NAMALWA (cell line): ENCODE results near the gene SLC26A9.

Experiments
- DNase-seq: peaks from one replicate; pipeline ENCODE4 v3.0.0-alpha.2; 2015; ENCODE audit warnings: low spot score

The SLC26A9 gene

DNA sequence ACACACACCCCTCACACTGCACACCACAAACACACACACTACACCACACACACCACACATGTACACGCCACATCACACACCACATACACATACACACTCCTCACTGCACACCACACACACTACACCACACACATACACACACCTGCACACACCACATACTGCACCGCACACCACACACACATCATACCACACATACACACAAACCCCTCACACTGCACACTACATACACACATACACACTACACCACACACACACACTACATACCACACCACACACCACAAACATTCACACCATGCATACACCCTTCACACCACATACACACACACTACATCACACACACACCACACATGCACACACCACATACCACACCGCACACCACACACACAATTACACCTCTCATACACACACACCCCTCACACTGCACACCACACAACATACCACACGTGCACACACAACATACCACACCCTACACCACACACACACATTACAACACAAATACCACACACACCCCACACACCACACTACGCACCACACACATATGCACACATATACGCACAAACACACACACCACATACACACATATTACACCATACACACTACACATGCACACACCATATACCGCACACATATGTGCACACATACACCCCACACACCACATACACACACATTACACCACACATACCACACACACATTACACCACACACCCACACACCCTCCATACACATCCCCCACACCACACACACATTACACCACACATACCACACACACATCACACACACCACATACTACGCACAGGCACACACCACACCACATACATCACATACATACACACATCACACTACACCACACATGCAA lies 30.3 kb upstream of the SLC26A9 start:
- DNase-seq, result no peak

DNA sequence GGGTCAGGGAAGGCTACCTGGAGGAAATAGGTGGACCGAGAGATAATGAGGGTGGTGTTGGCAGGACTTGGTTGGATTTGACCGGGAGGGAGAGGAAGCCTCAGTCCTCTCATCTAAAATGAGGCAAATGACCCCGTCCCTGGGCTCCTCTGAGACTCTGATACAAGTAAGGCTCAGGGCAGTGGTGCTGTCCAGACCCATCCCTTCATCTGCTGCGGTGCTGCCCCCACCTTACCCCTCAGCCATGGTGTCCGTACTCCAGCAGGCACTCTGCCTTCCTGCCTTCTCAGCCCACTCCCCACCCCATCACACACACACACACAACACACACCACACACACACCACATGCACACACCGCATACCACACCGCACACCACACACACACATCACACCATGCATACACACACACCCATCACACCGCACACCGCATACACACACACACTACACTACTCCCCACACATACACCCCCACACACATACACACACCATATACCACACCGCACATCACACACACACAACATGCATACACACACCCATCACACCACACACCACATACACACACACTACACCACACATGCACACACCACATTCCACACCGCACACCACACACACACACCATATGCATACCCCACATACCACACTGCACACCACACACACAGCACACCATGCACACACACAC lies 29.4 kb upstream of the SLC26A9 start:
- no peak for DNase-seq

DNA sequence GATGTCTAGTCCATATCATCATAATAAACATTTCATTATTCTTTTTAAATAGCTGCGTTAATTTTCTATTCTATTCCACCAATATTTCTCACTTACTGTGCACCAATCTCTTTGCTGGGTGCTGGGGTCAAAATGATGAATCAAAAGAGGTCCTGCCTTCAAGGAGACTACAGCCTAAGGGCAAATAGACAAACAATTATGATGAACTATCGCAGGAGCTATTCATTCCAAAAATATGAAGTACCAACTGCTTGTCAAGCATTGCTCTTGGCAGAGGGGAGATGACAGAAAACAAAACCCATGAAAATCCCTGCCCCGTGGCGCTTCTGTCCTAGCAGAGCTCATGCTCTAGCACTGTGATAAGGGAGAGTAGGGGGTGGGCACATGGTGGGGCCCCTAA lies 28.8 kb upstream of the SLC26A9 start:
- DNase-seq, result no peak

DNA sequence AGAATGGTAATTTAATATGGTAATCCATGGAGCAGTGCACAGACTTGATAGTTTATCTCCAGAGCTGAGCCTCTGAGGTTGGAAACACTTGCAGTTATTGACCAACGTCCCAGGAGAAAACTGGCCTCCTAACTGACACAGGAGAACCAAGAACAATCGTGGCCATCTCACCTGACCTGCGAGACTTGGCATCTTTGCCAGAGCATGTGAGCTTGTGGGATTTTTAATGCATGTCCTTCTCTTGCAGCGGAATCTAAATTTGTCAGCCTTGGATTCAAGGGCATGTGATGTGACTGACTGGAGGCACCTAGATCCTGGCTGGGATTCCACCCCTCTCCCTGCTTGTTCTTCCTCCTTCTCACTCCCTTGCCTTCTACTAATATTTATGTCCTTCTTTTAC lies 27.8 kb upstream of the SLC26A9 start:
- DNase-seq, result no peak

DNA sequence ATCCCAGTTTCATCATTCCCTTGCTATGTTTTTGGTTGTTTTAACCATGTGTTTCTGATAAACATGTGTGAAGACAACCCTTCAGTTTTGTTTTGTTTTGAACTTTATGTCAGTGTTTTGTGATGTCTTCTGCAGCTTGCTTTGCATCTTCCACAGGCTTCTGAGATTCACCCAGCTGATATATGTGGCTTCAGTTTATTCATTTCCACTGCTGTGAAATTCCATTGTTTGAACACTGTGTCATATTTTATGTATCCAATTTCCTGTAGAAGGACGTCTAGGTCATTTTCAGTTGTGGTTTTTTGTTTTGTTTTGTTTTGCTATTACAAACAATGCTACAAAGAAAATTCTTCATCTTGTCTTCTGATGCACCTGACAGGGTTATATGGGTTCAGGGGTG lies 27.2 kb upstream of the SLC26A9 start:
- DNase-seq, result no peak

DNA sequence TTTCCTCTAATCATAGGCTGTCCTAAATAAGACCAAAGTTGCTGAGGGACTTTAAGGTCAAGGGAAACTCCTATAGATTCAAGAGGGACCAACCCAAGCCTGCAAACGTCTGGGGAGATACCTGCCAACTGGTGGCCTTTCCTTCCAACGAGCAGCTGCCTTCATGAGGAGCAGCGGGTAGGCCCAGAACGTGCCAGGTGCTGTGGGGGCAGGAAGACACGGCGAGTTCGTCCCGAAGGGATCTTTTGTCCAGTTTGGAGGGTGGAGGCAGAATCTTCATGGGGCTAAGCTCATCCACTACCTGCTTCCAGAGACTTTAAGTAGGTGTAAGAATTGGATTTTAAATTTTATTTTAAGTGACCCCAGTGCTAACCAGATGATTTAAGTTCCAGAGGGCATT lies 26.0 kb upstream of the SLC26A9 start:
- no peak for DNase-seq

DNA sequence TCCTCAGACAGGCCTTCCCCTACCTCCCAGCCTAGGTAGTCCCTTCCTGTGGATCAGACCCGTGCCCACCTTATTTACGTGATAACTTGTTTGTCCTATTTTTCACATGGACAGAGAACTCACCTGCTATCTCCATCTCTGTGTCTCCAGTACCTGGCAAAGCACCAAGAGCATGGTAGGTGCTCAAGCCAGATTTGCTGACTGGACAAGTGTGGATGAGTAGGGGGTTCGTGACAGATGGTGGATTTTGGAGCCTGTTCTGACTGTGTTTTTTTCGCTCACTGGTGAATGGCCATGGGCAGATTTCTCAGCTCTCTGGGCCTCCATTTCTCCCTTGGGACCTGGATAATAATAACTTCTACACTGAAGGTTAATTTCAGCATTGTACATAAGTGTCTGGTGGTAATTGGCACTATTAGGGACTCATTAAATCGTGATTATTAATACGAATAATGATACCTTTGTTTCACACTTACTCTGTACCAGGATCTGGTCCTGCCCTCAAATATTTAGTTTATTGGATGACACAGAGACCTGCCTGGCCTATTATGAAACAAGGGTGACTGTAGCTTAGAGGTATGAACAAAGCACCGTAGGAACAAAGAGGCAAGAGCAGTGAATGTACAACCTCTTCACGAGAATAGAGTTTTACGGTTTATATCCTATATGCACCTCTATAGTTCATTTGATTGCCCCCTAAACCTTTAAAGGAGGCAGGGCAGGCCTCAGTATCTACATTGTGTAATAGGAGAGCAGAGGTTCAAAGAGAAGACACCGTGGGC lies 24.5 kb upstream of the SLC26A9 start:
- no peak for DNase-seq

DNA sequence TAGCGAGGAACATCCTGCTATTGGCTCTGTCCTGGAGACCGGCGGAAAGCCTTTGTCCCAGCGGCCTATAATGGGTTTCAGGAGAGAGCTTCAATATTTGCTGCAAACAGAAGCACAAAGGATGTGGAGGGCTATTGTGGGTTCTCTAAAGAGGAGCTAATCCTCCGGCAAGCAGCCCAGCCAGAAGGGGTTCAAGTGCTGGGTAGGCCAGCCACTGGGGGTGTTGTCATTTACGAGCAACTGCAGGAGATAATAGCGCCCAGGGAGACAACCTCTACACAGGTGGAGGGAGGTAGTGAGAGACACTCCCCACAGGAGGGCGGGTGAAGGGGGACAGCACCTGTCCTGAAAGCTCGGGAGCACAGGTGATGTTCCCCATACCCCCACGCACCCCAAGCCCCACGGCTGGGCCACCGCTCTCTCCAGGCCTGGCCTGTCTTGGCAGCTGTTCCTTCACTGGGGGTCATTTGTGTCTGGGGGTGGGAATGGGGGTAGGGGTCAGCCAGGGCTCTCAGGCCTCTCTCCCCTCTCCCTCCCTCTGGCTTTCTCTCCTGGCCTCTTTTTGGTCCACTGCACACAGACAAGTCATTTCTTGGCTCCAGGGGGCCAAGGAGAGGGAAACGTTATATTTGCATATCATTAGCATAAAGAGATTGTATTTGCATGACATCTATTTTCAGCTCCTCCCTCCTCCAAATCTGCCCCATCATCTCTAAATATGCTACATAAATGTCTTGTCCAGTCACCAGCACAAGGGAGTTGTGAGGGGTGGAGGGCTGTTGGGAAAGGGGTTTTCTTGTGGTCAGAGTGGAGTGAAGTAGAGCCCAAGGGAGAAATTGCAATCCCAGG lies 22.0 kb upstream of the SLC26A9 start:
- peak; percentile 55 for DNase-seq

DNA sequence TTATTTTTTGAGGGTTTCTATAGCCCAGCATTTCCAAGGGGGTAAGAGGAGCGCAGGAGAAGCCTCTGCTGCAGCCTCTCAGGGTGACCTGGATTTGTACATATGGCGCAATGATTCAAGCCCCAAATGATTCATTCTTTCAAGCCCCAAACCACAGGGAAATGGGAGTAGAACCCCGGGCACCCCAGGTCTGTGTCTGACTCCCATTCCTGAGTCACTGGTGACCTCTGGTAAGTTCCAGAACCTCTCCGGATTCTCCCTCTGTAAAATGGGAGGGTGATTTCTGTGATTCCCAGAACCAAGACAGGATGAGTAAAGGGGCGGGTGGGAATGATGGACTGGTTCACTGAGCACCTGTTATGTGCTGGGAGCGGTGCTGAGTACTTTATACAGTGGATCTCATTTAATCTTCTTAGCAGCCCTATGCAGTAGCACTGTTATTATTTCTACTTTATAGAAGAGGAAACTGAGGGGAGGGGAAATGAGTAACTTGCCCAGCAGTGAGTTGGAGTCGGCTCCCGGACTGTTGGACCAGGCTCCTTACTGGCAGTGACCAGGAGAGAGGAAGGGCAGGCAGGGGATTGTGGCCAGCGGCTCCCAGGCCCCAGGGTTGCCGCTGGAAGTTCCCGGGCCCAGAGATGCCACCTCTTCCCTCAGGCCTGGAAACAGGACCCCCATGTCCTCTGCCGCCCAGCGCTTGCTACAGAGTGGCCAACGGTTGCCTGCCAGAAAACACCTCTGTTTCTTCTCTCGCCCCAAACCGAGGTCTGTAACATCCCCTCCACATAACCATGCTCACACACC lies 20.3 kb upstream of the SLC26A9 start:
- no peak for DNase-seq

DNA sequence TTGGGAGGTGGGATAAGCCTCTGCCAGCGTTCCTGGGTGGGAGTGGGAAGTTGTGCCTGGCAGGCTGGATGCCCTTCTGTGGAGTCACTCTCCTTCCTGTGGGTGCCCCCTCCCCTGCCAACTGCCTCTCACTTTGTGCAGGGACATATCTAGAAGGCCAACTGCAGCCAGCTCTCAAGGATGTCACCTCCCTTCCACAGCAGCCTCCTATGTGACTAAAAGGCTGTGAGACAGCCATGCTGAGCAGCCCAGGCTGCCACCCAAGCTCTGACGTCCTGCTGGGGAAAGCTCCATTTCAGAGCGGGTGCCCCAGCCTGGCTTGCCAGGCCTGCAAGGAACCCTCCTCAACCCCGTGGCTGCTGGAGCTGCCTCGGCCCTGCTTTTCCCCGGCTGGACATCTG lies 19.6 kb upstream of the SLC26A9 start:
- DNase-seq, result no peak

DNA sequence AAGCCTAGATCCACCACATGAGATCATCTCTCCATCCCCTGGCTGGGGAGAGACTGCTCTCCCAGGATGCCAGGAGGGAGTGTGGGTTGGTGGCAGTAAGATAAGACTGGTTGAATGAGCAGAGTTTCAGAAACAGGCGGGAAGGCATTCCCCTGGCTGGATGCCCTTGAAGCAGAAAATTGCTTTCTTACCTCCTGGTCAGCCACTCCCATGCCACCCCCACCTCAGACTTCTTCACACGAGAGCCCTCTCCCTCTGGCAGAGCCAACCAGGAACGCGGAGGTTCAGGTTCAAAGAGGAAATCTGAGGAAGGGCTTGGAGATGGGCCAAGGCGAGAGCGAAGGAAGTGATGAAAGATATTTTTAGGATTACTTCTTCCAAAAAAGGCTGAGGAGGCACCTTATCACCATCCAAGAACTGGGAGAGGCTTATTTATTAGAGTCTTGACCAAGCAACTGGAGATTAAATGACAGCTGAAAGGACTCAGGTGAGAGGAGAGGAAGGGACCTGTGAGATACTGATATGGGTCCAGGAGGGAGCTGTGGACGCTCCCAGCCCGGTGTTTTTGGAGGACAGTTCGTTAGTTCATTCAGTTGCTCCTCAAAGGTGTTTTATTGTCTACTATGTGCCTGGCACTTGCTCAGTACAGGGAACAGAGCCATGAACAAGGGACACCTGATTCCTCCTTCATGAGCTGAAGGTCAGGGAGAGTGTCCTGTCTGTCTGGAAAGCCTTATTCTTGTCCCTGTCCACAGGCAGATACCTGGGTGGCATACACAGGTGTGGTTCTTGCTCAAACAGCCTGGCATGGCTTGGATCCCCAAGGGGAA lies 18.9 kb upstream of the SLC26A9 start:
- DNase-seq, result no peak

DNA sequence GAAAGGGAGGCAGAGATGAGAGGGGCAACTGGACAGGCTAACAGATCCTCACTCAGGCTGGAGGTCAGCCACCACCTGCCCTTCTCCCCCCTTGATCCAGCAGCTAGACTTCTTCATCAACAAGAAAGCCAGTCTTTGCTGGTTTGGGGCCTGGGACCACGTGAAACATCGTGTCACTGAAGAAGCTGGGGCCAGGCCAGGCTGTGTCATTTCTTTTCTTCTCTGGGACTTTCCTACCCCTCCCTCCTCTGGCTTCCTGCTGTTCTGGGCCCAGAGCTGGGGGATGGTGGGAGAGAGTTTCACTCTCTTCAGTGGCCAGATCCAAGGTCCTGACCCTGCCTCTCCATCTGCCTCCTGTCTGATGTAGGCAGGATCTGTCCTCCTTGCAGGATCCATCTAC lies 18.1 kb upstream of the SLC26A9 start:
- DNase-seq, result no peak

DNA sequence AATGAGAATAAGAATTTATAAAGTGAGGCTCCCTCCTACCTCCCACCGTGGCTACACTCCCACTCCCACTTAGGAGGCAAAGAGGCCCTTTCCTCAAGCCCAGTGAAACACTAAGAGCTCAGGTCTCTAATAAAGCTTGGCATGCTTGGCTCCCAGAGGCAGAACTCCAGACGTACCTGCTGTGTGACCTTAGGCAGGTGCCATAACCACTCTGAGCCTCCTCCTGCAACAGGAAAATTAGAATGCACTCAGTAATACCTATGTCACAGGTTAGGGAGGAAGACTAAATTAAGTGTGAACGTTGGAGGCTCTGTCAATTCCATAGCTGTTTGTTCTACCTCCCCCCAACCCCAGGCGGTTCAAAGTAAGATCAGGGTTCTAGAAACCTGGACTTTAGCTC lies 16.5 kb upstream of the SLC26A9 start:
- no peak for DNase-seq

DNA sequence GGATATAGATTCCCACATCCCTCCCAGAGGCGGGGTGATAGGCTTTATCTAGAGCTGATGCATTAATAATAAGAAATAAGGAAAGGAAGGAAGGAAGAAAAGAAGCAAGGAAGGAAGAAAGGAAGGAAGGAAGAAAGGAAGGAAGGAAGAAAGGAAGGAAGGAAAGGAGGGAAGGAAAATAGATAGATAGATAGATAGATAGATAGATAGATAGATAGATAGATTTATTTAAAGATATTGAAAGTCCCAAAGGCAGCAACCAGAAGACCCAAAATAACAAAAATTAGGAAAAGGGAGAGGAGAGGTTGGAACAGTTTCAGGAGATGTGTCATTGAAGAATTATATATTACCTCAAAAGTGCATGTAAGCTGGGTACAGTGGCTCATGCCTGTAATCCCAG lies 12.2 kb upstream of the SLC26A9 start:
- no peak for DNase-seq

DNA sequence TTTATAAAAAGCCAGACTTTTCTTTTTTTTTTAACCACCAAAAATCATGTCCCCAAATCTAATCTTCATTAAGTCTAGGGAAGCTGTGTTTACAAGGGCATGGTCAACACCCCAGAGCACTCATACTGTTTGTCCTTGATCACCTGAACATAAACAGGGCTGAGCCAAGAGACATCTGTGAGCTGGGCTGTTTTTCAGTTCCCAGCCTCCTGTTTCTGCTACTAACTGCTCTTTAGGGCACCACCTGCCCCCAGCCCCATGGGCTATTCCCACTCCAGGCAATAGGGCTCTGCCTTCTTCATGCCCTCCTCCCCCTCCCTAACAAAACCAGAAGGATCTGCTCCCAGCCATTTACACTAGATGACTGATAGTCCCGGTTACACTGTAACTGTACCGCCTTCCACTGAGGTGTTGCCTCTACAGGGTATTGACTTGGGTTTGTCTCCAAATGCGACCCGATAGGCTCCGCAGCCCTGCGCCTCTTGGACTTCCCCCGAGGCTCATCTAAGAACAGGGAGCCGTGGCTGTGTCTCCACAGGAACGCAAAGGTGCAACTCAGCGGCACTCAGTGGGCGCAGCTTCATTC lies 11.7 kb upstream of the SLC26A9 start:
- DNase-seq, result no peak

DNA sequence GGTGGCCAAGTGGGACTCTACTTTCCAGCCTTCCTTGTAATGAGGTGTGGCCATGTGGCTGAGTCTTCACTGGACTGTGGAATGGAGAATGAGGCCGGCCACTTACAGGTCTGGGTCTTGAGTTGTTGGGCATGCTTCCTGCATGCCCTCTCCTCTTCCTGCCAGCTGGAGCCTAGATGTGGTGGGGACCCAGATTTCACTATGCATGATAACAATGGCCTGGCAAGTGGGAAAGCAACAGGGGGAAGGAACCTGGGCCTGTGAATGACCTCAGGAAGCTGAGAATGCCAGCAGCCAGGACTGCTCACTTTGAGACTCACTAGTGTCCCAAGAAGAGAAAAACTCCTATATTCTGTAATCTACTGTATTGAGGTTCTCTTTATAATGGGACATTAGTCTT lies 8.5 kb upstream of the SLC26A9 start:
- no peak for DNase-seq

DNA sequence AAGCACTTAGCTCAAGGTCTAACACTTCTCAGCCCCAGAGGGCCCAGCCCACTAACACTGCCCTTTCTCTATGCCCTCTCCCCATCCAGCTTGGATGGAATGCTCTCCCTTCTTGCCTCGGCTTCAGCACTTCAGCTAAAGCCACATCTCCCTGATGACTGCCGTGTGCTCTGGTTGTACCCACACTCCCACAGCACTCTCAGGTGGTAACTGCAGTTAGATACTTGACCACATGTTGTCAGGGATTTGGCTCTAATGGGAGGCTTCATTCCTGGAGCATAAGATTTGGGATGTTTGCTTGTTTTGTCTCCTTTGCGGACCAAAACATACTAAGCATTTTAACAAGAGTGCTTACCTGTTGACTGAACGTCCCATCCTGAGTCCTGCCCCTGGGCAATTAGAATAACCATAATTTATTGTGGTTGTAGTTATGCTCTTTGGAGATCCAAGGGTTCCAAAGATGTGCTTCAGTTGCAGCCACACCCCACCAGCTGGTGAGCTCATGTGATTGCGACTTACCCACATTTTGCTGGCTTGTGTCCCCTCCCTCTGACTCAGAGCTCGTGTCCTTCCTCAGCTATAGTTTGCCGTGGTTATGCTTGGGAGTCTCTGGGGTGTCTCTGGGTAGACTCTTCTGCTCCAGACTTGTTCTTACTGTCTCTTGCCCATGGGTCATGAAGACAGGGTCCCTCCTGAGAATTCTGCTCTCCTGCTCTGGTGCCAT lies 7.7 kb upstream of the SLC26A9 start:
- DNase-seq, result no peak

DNA sequence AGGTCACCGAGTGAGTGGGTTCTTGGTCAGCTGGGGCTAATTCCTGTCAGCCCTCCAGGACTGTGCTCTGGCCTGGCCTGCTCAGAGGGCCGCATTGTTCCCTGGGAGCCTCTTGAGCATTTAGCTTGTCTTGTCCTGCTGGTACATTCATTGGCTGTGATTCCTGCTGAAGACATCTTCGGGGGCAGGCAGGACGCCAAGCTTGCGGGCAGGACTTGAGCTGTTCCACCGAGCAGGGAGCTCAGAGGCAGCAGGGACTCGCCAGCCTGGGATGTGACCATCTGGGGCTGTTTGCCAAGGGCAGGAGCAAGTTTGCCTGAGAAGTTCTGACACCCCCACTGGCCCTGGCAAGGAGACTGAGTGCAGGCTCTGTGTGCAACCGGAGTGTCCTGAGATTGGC lies 7.0 kb upstream of the SLC26A9 start:
- DNase-seq, result no peak

DNA sequence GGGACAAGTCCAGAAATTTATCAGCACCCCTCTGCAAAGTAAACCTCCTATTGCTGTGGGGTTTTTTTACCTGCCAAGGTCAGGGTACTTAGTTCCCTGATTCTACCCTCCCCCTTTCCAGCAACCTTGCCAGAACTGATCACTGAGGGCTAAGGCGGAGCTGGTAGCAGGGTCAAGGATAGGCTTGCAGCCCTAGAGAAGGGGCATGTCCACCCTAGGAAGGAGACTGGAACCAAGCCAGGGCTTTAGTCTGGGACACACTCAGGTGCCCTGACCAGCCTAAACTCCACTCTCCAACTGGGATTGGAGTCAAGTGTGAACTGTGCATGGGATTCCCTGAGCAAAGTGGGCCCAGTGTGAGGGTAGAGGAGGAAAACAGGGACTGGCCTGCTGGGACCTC lies 6.5 kb upstream of the SLC26A9 start:
- DNase-seq, result no peak
